NCI-H146 (cell line): ENCODE data around the gene COL4A1.
A peak's percentile ranks its signal among the peaks of the same experiment; 100 is the strongest.

ENCODE experiments used
- DNase-seq: peaks from one replicate; lab custom pipeline; 2025; lab: John Stamatoyannopoulos, UW

Gene COL4A1

DNA sequence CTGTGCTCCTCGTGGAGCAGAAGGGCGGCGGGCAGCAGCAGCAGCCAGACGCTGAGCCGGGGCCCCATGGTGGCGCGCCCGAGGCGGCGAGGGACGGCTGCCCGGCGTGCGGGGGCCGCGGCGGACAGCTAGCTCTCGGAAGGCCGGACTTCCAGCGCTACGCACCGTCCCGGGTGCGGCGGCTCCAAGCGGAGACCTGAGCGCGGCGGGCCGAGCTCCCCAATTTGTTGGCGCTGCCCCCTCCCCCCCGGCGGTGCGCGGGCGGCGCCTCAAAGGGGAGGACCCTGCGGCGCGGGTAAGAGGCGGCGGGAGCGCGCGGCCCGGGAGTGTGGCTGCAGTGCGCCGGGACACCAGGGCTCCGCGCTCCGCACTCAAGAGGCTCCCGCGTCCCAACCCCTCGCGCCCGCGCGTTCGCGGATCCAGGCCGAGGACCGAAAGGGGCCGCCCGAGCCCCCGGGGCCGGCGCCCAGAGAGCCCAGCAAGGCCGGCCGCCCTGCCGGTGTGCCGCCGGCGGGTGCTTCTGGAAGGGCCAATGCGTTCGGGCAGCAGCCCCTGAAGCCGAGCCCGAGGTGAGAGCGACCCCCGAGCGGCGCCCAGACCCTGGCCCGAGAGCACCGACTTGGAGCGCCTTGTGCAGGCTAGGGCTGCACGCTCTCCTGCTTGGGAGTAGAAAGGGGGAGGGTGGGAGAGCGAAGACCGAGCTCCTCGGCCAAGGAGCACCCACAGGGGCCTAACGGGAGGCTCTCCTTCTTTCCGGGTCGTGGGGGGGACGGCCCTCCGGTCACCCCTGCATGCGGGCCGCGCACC, at the start of gene COL4A1, which contains the start of gene COL4A2:
Gene COL4A1 (minus strand): TSS at position 198 of the 807 bp plus-strand sequence. CDS start 130 bp downstream, at position 68.
Gene COL4A2 (plus strand): TSS at position 325 of the 807 bp plus-strand sequence. CDS start 620 bp downstream, outside the sequence.
- DNase-seq: peak; percentile 25

GRCh38 chr13:110356362-110356761, 49.4 kb upstream of the COL4A1 start:
- DNase-seq: no peak

DNA sequence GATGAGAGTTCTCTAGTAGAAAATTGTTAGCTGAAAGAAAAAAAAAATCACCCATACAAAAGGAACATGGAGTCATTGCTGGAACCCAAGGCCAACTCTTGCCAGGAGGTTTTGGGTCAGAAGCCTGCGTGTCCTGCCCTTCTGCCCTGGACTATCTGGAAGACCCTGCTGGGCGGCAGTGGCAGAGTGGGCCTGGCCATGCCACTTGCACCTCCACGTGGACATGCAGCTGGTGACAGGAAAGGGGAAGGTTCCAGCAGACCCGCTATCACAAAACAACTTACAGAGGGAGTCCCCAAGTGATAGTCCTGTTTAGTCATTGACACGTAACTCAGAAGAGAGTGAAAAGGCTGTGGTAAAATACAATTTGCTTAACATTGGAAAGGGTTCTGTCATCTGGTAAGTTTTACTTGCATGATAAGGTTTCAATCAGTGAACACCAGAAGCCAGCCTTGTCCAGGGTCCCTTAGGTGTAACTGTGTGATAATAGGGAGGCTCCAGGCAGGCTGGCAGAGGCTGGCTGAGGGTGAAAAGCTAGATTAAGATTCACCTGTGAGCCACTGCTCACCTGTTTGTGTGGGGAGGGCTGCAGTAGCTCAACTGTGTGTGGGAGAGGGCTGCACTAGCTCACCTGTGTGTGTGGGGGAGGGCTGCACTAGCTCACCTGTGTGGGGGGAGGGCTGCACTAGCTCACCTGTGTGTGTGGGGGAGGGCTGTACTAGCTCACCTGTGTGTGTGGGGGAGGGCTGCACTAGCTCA, 47.9 kb upstream of the COL4A1 start:
- no peak for DNase-seq

GRCh38 chr13:110354123-110354627, 47.2 kb upstream of the COL4A1 start:
- DNase-seq: no peak

GRCh38 chr13:110353339-110353977, 46.5 kb upstream of the COL4A1 start:
- no peak for DNase-seq

GRCh38 chr13:110352735-110353134, 45.8 kb upstream of the COL4A1 start:
- no peak for DNase-seq

- no peak for DNase-seq
Measured at GRCh38 chr13:110351636-110352420, 44.9 kb upstream of the COL4A1 start.

- no peak for DNase-seq
Measured at GRCh38 chr13:110350509-110350908, 43.6 kb upstream of the COL4A1 start.

- no peak for DNase-seq
Measured at GRCh38 chr13:110350049-110350448, 43.1 kb upstream of the COL4A1 start.

- DNase-seq: no peak
Measured at GRCh38 chr13:110349239-110349638, 42.3 kb upstream of the COL4A1 start.

GRCh38 chr13:110348309-110349105, 41.5 kb upstream of the COL4A1 start:
- DNase-seq: no peak

- DNase-seq: no peak
Measured at GRCh38 chr13:110347535-110348308, 40.8 kb upstream of the COL4A1 start.

DNA sequence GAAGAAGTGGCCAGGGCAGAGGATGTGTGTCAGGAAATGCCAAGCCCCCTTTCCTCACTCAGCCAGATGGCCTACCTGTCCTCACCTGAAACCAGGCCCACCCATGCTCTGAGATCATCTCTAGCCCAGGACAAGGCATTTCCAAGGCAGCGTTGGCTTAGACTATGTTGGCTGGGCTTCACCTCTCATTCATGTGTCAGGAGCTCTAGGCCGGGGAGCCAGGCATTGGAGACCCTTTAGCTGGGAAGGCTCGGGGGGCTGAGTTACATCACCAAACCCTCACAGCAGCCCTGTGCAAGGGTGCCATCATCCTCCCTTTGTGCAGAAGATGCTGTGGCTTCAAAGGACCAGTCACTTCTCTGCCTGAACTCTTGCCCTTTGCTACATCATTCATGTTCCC, 40.1 kb upstream of the COL4A1 start:
- DNase-seq: no peak

GRCh38 chr13:110346661-110347067, 39.7 kb upstream of the COL4A1 start:
- peak; percentile 38 for DNase-seq

- no peak for DNase-seq
Measured at GRCh38 chr13:110345701-110346100, 38.7 kb upstream of the COL4A1 start.

GRCh38 chr13:110345266-110345665, 38.3 kb upstream of the COL4A1 start:
- DNase-seq: no peak

DNA sequence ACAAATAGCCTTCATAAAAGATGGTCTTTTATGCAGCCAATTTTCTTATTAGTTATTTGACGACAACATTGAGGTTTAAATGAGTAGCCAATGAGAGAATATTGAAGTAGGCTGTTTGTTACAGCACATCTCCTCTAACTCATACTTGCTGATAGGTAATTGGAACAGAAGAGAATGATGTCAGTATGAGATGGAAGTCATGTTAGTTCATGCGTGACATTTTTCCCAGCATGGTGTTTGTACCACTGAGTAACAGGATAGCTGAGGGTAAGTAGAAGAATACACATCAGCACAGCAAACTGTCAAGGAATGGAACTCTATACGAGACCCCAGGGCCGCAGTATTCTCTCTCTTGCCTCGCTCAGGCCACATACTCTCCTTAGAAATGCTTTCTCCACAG, 37.4 kb upstream of the COL4A1 start:
- DNase-seq: no peak

DNA sequence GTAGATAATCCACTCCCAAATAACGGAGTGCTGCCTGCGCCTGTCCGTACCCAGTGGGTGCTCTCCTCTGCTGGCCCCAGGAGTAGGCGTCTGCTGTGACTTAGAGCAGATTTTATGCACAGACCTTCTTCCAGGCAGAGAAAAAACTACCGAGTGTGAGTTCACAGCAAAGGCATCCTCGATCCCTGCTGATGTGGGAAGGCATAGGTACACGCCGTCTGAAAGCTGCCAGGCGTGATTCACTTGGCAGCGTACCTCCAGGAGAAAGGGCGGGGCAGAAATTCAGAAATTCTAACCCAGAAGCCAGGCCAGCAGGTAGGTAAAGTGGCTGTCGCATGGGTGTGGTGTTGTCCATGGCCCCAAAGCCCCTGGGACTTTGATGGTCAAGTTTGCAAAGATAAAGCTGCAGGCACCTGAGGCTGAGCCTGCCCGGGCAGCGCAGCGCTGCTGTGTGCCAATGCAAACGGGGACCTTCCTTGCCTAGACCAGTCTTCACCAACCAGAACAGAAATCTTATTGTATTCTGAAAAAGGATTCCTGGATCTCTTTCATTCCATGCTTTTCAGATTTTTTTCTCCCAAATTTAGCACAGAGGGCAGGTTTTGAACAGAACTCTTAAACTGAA, 36.4 kb upstream of the COL4A1 start:
- no peak for DNase-seq

DNA sequence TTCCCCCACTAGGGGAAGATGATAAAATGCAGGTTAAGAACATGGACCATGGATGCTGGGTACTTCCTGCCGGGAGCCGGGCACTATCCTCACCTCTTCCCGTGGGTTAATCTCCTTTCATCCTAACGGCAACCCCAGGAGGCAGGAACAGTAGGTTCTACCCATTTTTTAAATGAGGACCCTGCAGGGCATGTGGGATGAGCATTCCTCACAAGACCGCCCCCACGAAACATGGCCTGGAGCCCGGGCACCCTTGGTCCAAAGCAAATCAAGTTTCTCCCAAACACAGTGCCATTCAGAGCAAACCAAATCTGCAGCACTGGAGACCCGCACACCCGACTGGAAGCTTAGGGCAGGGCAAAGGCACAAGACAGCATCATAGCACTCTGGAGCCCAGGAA, 35.5 kb upstream of the COL4A1 start:
- DNase-seq: no peak
